Ovary (tissue), 9 donors: ENCODE results near the gene RGMA. TPM values are rescaled to one million over a fixed set of nuclear protein-coding genes. Genes with fewer than 3 reads are reported as not detected.

Experiments used
- DNase-seq, 5 donors: peaks; one replicate each; pipeline ENCODE4 v3.0.0-alpha.2; 2019 to 2020
- H3K27ac ChIP-seq, 2 donors: fragments of 200-600 bp; one replicate each; pipeline versions ENCODE4 v1.5.1 to v1.8.0; 2019 to 2022
- H3K27me3 ChIP-seq: fragments of 200-600 bp; one replicate; pipeline ENCODE4 v1.8.0; 2022
- H3K36me3 ChIP-seq: fragments of 200-600 bp; sonication (generic); one replicate; pipeline ENCODE4 v1.5.1; 2019
- H3K4me1 ChIP-seq: one replicate; pipeline ENCODE4 v1.8.1; 2013; ENCODE audit warnings: mild to moderate bottlenecking, moderate library complexity; ENCODE audit not compliant: insufficient read depth
- H3K4me3 ChIP-seq: fragments of 200-600 bp; sonication (generic); one replicate; pipeline ENCODE4 v1.5.1; 2017
- H3K9me3 ChIP-seq, 2 donors: fragments of 200-600 bp in 1 of 2; sonication (generic) in 1 of 2; one replicate each; pipeline versions ENCODE4 v1.5.1 to v1.8.1; 2013 to 2019; ENCODE audit warnings: mild to moderate bottlenecking in 1 of 2, moderate library complexity in 1 of 2
- EP300 ChIP-seq: sonication (generic); formaldehyde crosslinking; IDR thresholded peaks from one replicate; pipeline ENCODE4 v1.6.1; 2017; ENCODE audit warnings: antibody characterized with exemption
- POLR2A ChIP-seq: fragments of 450-650 bp; IDR thresholded peaks from one replicate; pipeline ENCODE4 v1.6.1; 2017; ENCODE audit warnings: antibody characterized with exemption, mild to moderate bottlenecking, moderate library complexity
- WGBS, 3 donors: extraction: QIAGEN DNeasy Blood & Tissue Kit in 1 of 3; methylation state at CpG; one replicate each; pipeline versions ENCODE4 v1.1.5 to v1.1.7; 2013 to 2017; 5-methylcytosine and 5-hydroxymethylcytosine counted together
- intact Hi-C, 4 donors: fragments of 100-400 bp; cut with DNase I; formaldehyde crosslinking; loops; one replicate each; pipeline versions ENCODE4 v1.11.0 to v1.15.1; 2022 to 2023
- polyA plus RNA-seq, 2 donors: library from polyadenylated mRNA; stranded (reverse); fragments of 200-250 nt in 1 of 2; fragments of 350-450 nt in 1 of 2; fragmentation: Illumina TruSeq in 1 of 2; extraction: RNeasy Lipid Tissue Mini Kit (QIAGEN cat#74804) in 1 of 2; gene quantifications; one replicate each; pipeline ENCODE4 v1.2.3, GENCODE V29; 2013 to 2014
- total RNA-seq, 7 donors: library from RNA; depleted of rRNA in 2 of 7; stranded (reverse); fragments of >200 nt in 2 of 7; fragmentation: NEBNext Ultra II Directional in 3 of 7; extraction: Animal tissue kit (Norgen Biotek cat#: 25700) in 3 of 7; gene quantifications; one replicate each; pipeline versions ENCODE4 v1.1.0 to v1.2.4, GENCODE V29; 2016 to 2023
- TF ChIP-seq, protein P1 (sequence below), 3 donors: fragments of 450-650 bp in 2 of 3; fragments of 200-600 bp in 1 of 3; IDR thresholded peaks; one replicate each; pipeline versions ENCODE4 v1.5.1 to v1.8.0; 2016 to 2022; ENCODE audit warnings: antibody characterized with exemption in 3 of 3, mild to moderate bottlenecking in 1 of 3
- donor health status: DM: no; HTN: no; CAD: no; lungs with moderate emphysema.
- donor health status: DM: no; HTN: no; CAD: no.
- donor health status: Bipolar disorder and iron deficiency.
- donor health status: DM: yes; HTN: yes; CAD: no.
- donor health status: DM: no; HTN: no; CAD: no.
- donor health status: DM: yes; HTN: yes; CAD: no.

Gene RGMA
- total and polyA plus RNA-seq, 9 donors = 2.8 to 47.6 (median 31.6) TPM

DNA sequence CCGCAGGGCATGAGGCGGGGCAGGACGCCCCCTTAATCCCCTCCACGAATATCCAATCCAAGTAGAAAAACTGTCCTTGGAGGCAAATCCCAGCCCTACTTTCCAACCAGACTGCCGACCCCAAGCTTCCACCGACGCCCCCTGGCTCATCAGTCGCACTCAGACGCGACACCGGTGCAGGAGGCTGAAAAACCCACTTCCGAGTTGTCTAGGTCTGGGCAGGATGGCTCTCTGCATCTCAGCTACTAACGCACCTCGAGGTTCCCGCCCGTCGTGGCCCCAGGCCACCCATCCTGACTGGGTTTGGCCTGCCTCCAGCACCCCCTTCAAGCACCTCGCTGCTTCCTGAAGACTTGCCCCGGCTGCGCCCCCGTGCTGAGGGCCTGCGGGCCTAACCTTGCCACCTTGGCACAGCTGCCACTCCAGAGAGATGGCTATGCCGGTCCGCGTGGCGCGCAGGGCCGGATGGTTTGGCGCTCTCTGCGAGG, 15.5 kb downstream of the RGMA start:
- H3K36me3 ChIP-seq = no peaks in the 10 kb centered on the region
- H3K27ac ChIP-seq = peak overlapping the region; percentile 31 to 87
- WGBS, 3 donors = 32 to 47% (median 41%) methylated on average over 30 of the region's 30 CpGs
- intact Hi-C loops = loop anchor here in 1 of 4 donors (10.0 kb wide), 1 partner anchor 411 kb away; no protein-coding TSS in a partner anchor
- TF ChIP-seq, protein P1, sequence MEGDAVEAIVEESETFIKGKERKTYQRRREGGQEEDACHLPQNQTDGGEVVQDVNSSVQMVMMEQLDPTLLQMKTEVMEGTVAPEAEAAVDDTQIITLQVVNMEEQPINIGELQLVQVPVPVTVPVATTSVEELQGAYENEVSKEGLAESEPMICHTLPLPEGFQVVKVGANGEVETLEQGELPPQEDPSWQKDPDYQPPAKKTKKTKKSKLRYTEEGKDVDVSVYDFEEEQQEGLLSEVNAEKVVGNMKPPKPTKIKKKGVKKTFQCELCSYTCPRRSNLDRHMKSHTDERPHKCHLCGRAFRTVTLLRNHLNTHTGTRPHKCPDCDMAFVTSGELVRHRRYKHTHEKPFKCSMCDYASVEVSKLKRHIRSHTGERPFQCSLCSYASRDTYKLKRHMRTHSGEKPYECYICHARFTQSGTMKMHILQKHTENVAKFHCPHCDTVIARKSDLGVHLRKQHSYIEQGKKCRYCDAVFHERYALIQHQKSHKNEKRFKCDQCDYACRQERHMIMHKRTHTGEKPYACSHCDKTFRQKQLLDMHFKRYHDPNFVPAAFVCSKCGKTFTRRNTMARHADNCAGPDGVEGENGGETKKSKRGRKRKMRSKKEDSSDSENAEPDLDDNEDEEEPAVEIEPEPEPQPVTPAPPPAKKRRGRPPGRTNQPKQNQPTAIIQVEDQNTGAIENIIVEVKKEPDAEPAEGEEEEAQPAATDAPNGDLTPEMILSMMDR (IDR thresholded peaks at IDR 0.05) = no peak
- TF ChIP-seq POLR2A (no peak), EP300 (no peak)
- peak overlapping the region; percentile 77 for H3K4me3 ChIP-seq
- peak; percentile 30 to 73 (median 69) for DNase-seq
- H3K4me1 ChIP-seq = peaks cover 8% of the 10 kb centered on the region
- no peaks in the 10 kb centered on the region for H3K27me3 ChIP-seq
- H3K9me3 ChIP-seq = no peaks in the 10 kb centered on the region

GRCh38 chr15:93072411-93073394, 16.3 kb downstream of the RGMA start:
- TF ChIP-seq POLR2A (peak; percentile 54), EP300 (no peak)
- DNase-seq = peak; percentile 89 to 94 (median 92)
- peaks cover 12% of the 10 kb centered on the region for H3K4me1 ChIP-seq
- no peaks in the 10 kb centered on the region for H3K9me3 ChIP-seq
- no peaks in the 10 kb centered on the region for H3K27me3 ChIP-seq
- peak overlapping the region; percentile 37 to 87 for H3K27ac ChIP-seq
- 0 to 1% (median 1%) methylated on average over 72 to 96 of the region's 96 CpGs for WGBS, 3 donors
- H3K4me3 ChIP-seq = peak overlapping the region; percentile 77
- intact Hi-C loops = loop anchor here in 1 of 4 donors (10.0 kb wide), 1 partner anchor 412 kb away; no protein-coding TSS in a partner anchor
- no peaks in the 10 kb centered on the region for H3K36me3 ChIP-seq

GRCh38 chr15:93072011-93072410, 17.0 kb downstream of the RGMA start:
- no peak for DNase-seq
- no peak for TF ChIP-seq EP300
- TF ChIP-seq, protein P1 (IDR thresholded peaks at IDR 0.05) = no peak
- no peak for TF ChIP-seq POLR2A
- intact Hi-C loops = loop anchor here in 1 of 4 donors (10.0 kb wide), 1 partner anchor 413 kb away; no protein-coding TSS in a partner anchor
- WGBS, 3 donors = 0 to 1% (median 1%) methylated on average over 10 of the region's 10 CpGs
- H3K27me3 ChIP-seq = no peaks in the 10 kb centered on the region
- H3K36me3 ChIP-seq = no peaks in the 10 kb centered on the region
- H3K4me3 ChIP-seq = peak overlapping the region; percentile 77
- peak overlapping the region; percentile 37 to 87 for H3K27ac ChIP-seq
- H3K9me3 ChIP-seq = no peaks in the 10 kb centered on the region
- peaks cover 17% of the 10 kb centered on the region for H3K4me1 ChIP-seq

- Histone ChIP-seq H3K27me3 (no peaks in the 10 kb centered on the region), H3K9me3 (no peaks in the 10 kb centered on the region), H3K4me1 (peaks cover 19% of the 10 kb centered on the region), H3K27ac (peak overlapping the region; percentile 37 to 87), H3K4me3 (peak overlapping the region; percentile 77), H3K36me3 (no peaks in the 10 kb centered on the region)
- peak in 4 of 5 donors; percentile 43 to 63 (median 50) for DNase-seq
- 2 to 11% (median 5%) methylated on average over 22 of the region's 22 CpGs for WGBS, 3 donors
- TF ChIP-seq, protein P1 (IDR thresholded peaks at IDR 0.05) = no peak
- TF ChIP-seq EP300 = no peak
- no peak for TF ChIP-seq POLR2A
- intact Hi-C loops = loop anchor here in 1 of 4 donors (10.0 kb wide), 1 partner anchor 413 kb away; no protein-coding TSS in a partner anchor
These were observed 17.5 kb downstream of the RGMA start for GRCh38 chr15:93071469-93071936.
